ENCODE measurements around the gene F11R.
"Not testable (repeated sequence)": the region's sequence is repeated elsewhere in the genome, so short reads cannot be mapped to it uniquely, and the experiment has no call there.

Gene F11R

GRCh38 chr1:161020509-161021164 is at the start of gene F11R:
F11R (minus strand) TSS chr1:161021152; CDS start chr1:161021073, 79 bp downstream.
- no peak for DNase-seq

- no peak for DNase-seq
Observed at GRCh38 chr1:161069731-161070270, 48.8 kb upstream of the F11R start, which contains the start of gene ARHGAP30. ARHGAP30 (minus strand) TSS chr1:161069891; CDS start chr1:161069624, 267 bp downstream.

- no peak for DNase-seq
Observed at GRCh38 chr1:161069241-161069640, 48.3 kb upstream of the F11R start.

GRCh38 chr1:161068306-161069234 is 47.6 kb upstream of the F11R start:
- peak; percentile 20 for DNase-seq

GRCh38 chr1:161066694-161067093 is 45.7 kb upstream of the F11R start:
- no peak for DNase-seq

- not testable (repeated sequence) for DNase-seq
Observed at GRCh38 chr1:161065681-161066080, 44.7 kb upstream of the F11R start.

- not testable (repeated sequence) for DNase-seq
Observed at GRCh38 chr1:161063936-161064335, 43.0 kb upstream of the F11R start.

GRCh38 chr1:161061419-161061818 is 40.5 kb upstream of the F11R start:
- DNase-seq, result no peak

GRCh38 chr1:161059293-161059692 is 38.3 kb upstream of the F11R start:
- no peak for DNase-seq

- DNase-seq, result no peak
Observed at GRCh38 chr1:161054805-161055204, 33.9 kb upstream of the F11R start.

GRCh38 chr1:161054232-161054631 is 33.3 kb upstream of the F11R start:
- no peak for DNase-seq

- DNase-seq, result peak; percentile 49
Observed at GRCh38 chr1:161052899-161053298, 31.9 kb upstream of the F11R start.

- no peak for DNase-seq
Observed at GRCh38 chr1:161051219-161051618, 30.3 kb upstream of the F11R start.

- no peak for DNase-seq
Observed at GRCh38 chr1:161048949-161049722, 28.2 kb upstream of the F11R start.

GRCh38 chr1:161047436-161048420 is 26.8 kb upstream of the F11R start:
- no peak for DNase-seq

- DNase-seq, result no peak
Observed at GRCh38 chr1:161046605-161047228, 25.8 kb upstream of the F11R start.

- DNase-seq, result peak; percentile 95
Observed at GRCh38 chr1:161045736-161046604, 25.0 kb upstream of the F11R start, which contains the start of gene USF1. USF1 (minus strand) TSS chr1:161045977; CDS start chr1:161043275, 2,702 bp downstream.

GRCh38 chr1:161044908-161045735 is 24.2 kb upstream of the F11R start:
- peak; percentile 79 for DNase-seq

GRCh38 chr1:161044535-161044907 is 23.6 kb upstream of the F11R start:
- peak; percentile 7 for DNase-seq
